Neural cell (in vitro differentiated cells): ENCODE measurements around the gene RENBP. TPM values are rescaled to one million over a fixed set of nuclear protein-coding genes. Genes with fewer than 3 reads are reported as not detected.

ENCODE experiments used
- H2AFZ ChIP-seq: fragments of 200-600, 300-800 bp; sonication (generic), shearing (Covaris generic); 2 replicates; pipeline ENCODE4 v1.6.0; 2014; ENCODE audit warnings: low read depth, mild to moderate bottlenecking, antibody characterized with exemption, low read length, moderate library complexity
- H3F3A ChIP-seq: fragments of 200-600 bp; shearing (Covaris generic); 2 replicates; pipeline ENCODE4 v1.6.1; 2016; ENCODE audit warnings: mild to moderate bottlenecking, moderate library complexity, mixed read lengths, antibody characterized with exemption, low read length; ENCODE audit not compliant: insufficient read depth, poor library complexity, severe bottlenecking
- H3K27ac ChIP-seq: fragments of 200-600, 300-800 bp; sonication (generic), shearing (Covaris generic); 2 replicates; pipeline ENCODE4 v1.5.1; 2014; ENCODE audit warnings: mild to moderate bottlenecking, low read length, moderate library complexity
- H3K27me3 ChIP-seq: fragments of 300-800, 200-600 bp; sonication (generic), shearing (Covaris generic); 2 replicates; pipeline ENCODE4 v1.6.0; 2014; ENCODE audit warnings: mild to moderate bottlenecking, low read depth, low read length, moderate library complexity; ENCODE audit not compliant: insufficient read depth
- H3K36me3 ChIP-seq: fragments of 300-800, 200-600 bp; sonication (generic), shearing (Covaris generic); 2 replicates; pipeline ENCODE4 v1.5.1; 2014; ENCODE audit warnings: mild to moderate bottlenecking, antibody characterized with exemption, low read length, moderate library complexity; ENCODE audit not compliant: insufficient read depth
- H3K4me2 ChIP-seq: fragments of 300-800, 200-600 bp; sonication (generic), shearing (Covaris generic); 2 replicates; pipeline ENCODE4 v1.6.0; 2014; ENCODE audit warnings: mild to moderate bottlenecking, low read length
- H3K4me3 ChIP-seq: fragments of 300-800, 200-600 bp; sonication (generic), shearing (Covaris generic); 2 replicates; pipeline ENCODE4 v1.5.1; 2014; ENCODE audit warnings: mild to moderate bottlenecking, low read length, moderate library complexity
- H3K79me2 ChIP-seq: fragments of 200-600 bp; shearing (Covaris generic); replicated peaks from 2 replicates; pipeline ENCODE4 v1.6.0; 2014; ENCODE audit warnings: mild to moderate bottlenecking, low read length, moderate library complexity; ENCODE audit not compliant: insufficient read depth
- H3K9ac ChIP-seq: fragments of 300-800, 200-600 bp; sonication (generic), shearing (Covaris generic); 2 replicates; pipeline ENCODE4 v1.6.1; 2016; ENCODE audit warnings: mild to moderate bottlenecking, low read length, mixed read lengths
- H3K9me2 ChIP-seq: fragments of 200-600 bp; shearing (Covaris generic); 2 replicates; pipeline ENCODE4 v1.6.1; 2016; ENCODE audit warnings: mild to moderate bottlenecking, low read length, mixed read lengths; ENCODE audit not compliant: insufficient read depth
- H3K9me3 ChIP-seq: fragments of 200-600, 300-800 bp; sonication (generic), shearing (Covaris generic); 2 replicates; pipeline ENCODE4 v1.6.1; 2016; ENCODE audit warnings: mild to moderate bottlenecking, mixed run types, low read length, moderate library complexity, mixed read lengths
- H4K20me1 ChIP-seq: fragments of 200-600 bp; shearing (Covaris generic); 2 replicates; pipeline ENCODE4 v1.6.1; 2016; ENCODE audit warnings: mild to moderate bottlenecking, mixed run types; ENCODE audit not compliant: insufficient read depth
- EP300 ChIP-seq: fragments of 450-650 bp; conservative IDR thresholded peaks from 2 replicates; pipeline ENCODE4 v1.6.1; 2014; ENCODE audit warnings: antibody characterized with exemption, mild to moderate bottlenecking, moderate library complexity; ENCODE audit not compliant: poor library complexity, severe bottlenecking
- EZH2 ChIP-seq: fragments of 200-600, 300-800 bp; shearing (Covaris generic), sonication (generic); IDR thresholded peaks from 2 replicates; pipeline ENCODE4 v1.6.1; 2014; ENCODE audit warnings: antibody characterized with exemption, low read length, borderline replicate concordance, mild to moderate bottlenecking; ENCODE audit not compliant: insufficient read depth, poor library complexity, severe bottlenecking
- MXI1 ChIP-seq: fragments of 450-650 bp; conservative IDR thresholded peaks from 2 replicates; pipeline ENCODE4 v1.6.1; 2014; ENCODE audit warnings: antibody characterized with exemption, mild to moderate bottlenecking; ENCODE audit not compliant: poor library complexity, severe bottlenecking
- POLR2AphosphoS5 ChIP-seq: IDR thresholded peaks from 2 replicates; pipeline ENCODE4 v1.6.1; 2012
- RAD21 ChIP-seq: fragments of 450-650 bp; conservative IDR thresholded peaks from 2 replicates; pipeline ENCODE4 v1.6.1; 2014; ENCODE audit warnings: antibody characterized with exemption, mild to moderate bottlenecking, moderate library complexity
- SMC3 ChIP-seq: fragments of 450-650 bp; conservative IDR thresholded peaks from 2 replicates; pipeline ENCODE4 v1.6.1; 2014; ENCODE audit warnings: antibody characterized with exemption, mild to moderate bottlenecking, moderate library complexity; ENCODE audit not compliant: poor library complexity
- TAF1 ChIP-seq: IDR thresholded peaks from 2 replicates; pipeline ENCODE4 v1.6.1; 2012; ENCODE audit warnings: low read depth
- polyA plus RNA-seq: library from polyadenylated mRNA; depleted of rRNA; stranded (reverse); fragments of >200 nt; gene quantifications from 2 replicates; pipeline ENCODE4 v1.2.3, GENCODE V29; 2014
- TF ChIP-seq, protein P1 (sequence below): fragments of 450-650 bp; IDR thresholded peaks from 2 replicates; pipeline ENCODE4 v1.5.1; 2014; ENCODE audit warnings: antibody characterized with exemption, mild to moderate bottlenecking, moderate library complexity; ENCODE audit not compliant: poor library complexity, severe bottlenecking
- TF ChIP-seq, protein P2 (sequence below): IDR thresholded peaks from 2 replicates; pipeline ENCODE4 v1.6.1; 2012; ENCODE audit warnings: borderline replicate concordance

The RENBP gene
- polyA plus RNA-seq, 1 donor from 2014 or later, result 0.89 TPM

DNA sequence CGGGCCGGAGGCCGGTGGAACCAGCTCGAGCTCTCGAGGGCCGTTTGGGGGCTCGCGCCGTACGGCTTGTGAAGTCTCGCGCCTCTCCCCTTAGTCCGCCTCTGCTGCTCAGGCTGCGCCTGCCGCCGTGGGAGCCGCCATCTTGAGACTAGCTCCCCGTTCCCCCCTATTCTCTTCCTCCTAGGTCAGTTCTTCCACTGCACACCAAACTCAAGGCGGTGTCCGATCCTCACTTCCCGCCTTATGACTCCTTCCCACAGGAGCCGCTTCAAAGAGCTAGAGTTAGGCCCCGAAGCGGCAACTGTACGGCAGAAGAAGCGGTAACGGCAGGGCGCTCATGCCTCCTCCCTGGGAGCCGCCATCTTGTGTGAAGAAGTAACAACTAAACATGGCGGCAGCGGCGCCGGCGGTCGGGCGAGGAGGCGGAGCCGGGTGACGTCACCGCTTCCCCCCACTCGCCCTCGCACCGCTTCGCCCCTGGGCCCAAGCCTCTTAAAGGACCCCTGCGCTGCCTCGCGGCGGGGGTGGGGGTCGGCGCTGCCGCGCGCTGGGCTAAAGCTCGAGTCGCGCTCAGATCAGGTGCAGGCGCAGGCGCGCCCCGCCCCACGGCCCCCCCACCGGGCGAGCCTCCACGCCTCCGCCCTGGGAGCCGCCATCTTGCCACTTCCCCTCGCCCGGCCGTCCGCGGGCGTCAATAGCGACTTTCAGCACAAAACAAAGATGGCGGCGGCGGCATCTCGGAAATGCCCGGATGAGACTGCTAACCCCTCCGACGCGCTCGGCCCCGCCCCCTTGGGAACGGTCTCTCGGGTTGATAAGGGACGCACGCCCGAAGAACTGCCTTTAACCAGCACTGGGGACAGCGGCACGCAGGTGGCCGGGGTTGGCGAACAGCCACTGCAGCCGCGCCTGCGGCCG is 27.3 kb upstream of the RENBP start, which contains the start of gene HCFC1:
HCFC1 (minus strand) TSS at position 369 of the 918 bp plus-strand sequence. CDS start 978 bp downstream, outside the sequence.
- H3K9me3 ChIP-seq, result no peaks in the 10 kb centered on the region
- H3K27me3 ChIP-seq, result no peaks in the 10 kb centered on the region
- H3K4me3 ChIP-seq, result peak within 1 kb of the TSS; percentile 85
- no peak within 1 kb of the TSS for H3K4me2 ChIP-seq
- TF ChIP-seq SMC3, result no peak
- TF ChIP-seq, protein P1, sequence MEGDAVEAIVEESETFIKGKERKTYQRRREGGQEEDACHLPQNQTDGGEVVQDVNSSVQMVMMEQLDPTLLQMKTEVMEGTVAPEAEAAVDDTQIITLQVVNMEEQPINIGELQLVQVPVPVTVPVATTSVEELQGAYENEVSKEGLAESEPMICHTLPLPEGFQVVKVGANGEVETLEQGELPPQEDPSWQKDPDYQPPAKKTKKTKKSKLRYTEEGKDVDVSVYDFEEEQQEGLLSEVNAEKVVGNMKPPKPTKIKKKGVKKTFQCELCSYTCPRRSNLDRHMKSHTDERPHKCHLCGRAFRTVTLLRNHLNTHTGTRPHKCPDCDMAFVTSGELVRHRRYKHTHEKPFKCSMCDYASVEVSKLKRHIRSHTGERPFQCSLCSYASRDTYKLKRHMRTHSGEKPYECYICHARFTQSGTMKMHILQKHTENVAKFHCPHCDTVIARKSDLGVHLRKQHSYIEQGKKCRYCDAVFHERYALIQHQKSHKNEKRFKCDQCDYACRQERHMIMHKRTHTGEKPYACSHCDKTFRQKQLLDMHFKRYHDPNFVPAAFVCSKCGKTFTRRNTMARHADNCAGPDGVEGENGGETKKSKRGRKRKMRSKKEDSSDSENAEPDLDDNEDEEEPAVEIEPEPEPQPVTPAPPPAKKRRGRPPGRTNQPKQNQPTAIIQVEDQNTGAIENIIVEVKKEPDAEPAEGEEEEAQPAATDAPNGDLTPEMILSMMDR, result no peak
- TF ChIP-seq, protein P2, sequence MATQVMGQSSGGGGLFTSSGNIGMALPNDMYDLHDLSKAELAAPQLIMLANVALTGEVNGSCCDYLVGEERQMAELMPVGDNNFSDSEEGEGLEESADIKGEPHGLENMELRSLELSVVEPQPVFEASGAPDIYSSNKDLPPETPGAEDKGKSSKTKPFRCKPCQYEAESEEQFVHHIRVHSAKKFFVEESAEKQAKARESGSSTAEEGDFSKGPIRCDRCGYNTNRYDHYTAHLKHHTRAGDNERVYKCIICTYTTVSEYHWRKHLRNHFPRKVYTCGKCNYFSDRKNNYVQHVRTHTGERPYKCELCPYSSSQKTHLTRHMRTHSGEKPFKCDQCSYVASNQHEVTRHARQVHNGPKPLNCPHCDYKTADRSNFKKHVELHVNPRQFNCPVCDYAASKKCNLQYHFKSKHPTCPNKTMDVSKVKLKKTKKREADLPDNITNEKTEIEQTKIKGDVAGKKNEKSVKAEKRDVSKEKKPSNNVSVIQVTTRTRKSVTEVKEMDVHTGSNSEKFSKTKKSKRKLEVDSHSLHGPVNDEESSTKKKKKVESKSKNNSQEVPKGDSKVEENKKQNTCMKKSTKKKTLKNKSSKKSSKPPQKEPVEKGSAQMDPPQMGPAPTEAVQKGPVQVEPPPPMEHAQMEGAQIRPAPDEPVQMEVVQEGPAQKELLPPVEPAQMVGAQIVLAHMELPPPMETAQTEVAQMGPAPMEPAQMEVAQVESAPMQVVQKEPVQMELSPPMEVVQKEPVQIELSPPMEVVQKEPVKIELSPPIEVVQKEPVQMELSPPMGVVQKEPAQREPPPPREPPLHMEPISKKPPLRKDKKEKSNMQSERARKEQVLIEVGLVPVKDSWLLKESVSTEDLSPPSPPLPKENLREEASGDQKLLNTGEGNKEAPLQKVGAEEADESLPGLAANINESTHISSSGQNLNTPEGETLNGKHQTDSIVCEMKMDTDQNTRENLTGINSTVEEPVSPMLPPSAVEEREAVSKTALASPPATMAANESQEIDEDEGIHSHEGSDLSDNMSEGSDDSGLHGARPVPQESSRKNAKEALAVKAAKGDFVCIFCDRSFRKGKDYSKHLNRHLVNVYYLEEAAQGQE, result peak; percentile 74
- TF ChIP-seq TAF1, result peak; percentile 78
- TF ChIP-seq MXI1, result peak; percentile 83
- TF ChIP-seq POLR2AphosphoS5, result peak; percentile 80
- TF ChIP-seq EP300, result peak; percentile 60
- TF ChIP-seq RAD21, result no peak
- no peak for TF ChIP-seq EZH2
- H2AFZ ChIP-seq, result no peak within 1 kb of the TSS
- H3K9ac ChIP-seq, result peak within 1 kb of the TSS; percentile 98
- peaks cover 18% of the 10 kb centered on the region for H3K79me2 ChIP-seq
- H3K36me3 ChIP-seq, result no peaks in the 10 kb centered on the region
- H3F3A ChIP-seq, result no peaks in the 10 kb centered on the region
- H3K9me2 ChIP-seq, result no peaks in the 10 kb centered on the region
- H3K27ac ChIP-seq, result peak within 1 kb of the TSS; percentile 98
- H4K20me1 ChIP-seq, result no peaks in the 10 kb centered on the region

DNA sequence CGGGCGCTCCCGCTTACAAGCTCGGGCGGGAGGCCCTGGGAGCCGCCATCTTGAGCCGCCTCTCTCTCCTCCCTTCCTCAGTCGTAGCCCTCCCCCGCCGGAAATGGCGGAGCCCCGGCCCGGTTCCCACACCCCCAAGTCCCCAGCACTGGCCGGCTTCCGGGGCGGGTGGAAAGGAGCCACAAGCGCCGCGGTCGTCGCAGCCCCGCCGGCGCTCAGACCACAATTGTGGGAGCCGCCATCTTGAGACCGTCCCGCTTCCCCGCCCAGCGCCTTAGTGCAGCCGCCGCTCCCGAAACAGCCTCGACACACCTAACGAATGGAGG is 26.6 kb upstream of the RENBP start:
- Histone ChIP-seq H4K20me1 (no peaks in the 10 kb centered on the region), H3K9me2 (no peaks in the 10 kb centered on the region), H3K27me3 (no peaks in the 10 kb centered on the region), H3F3A (no peaks in the 10 kb centered on the region), H3K9me3 (no peaks in the 10 kb centered on the region), H3K79me2 (peaks cover 21% of the 10 kb centered on the region), H3K4me3 (peak overlapping the region; percentile 85), H2AFZ (no peak overlapping the region), H3K4me2 (no peak overlapping the region), H3K9ac (peak overlapping the region; percentile 98), H3K27ac (peak overlapping the region; percentile 98), H3K36me3 (no peaks in the 10 kb centered on the region)
- TF ChIP-seq, protein P1, result no peak
- TF ChIP-seq MXI1, result no peak
- TF ChIP-seq EZH2, result no peak
- TF ChIP-seq EP300, result no peak
- TF ChIP-seq RAD21, result no peak
- TF ChIP-seq TAF1, result no peak
- no peak for TF ChIP-seq SMC3
- TF ChIP-seq, protein P2, result no peak
- no peak for TF ChIP-seq POLR2AphosphoS5
